Esophagus (tissue), 2 donors: ENCODE results near the gene GPR68. TPM values are rescaled to one million over a fixed set of nuclear protein-coding genes. Genes with fewer than 3 reads are reported as not detected.
"Not testable (repeated sequence)": the region's sequence is repeated elsewhere in the genome, so short reads cannot be mapped to it uniquely, and the experiment has no call there.

ENCODE experiments used
- H3K27ac ChIP-seq, 2 donors: one replicate each; pipeline ENCODE4 v1.5.1; 2013; ENCODE audit warnings: low read depth in 2 of 2, mild to moderate bottlenecking in 2 of 2, inconsistent platforms in 1 of 2, low read length in 1 of 2, moderate library complexity in 1 of 2
- H3K27me3 ChIP-seq, 2 donors: one replicate each; pipeline ENCODE4 v1.6.1; 2013; ENCODE audit warnings: low read length in 2 of 2, control low read depth in 1 of 2, mild to moderate bottlenecking in 1 of 2; ENCODE audit not compliant: insufficient read depth in 2 of 2, control insufficient read depth in 1 of 2
- H3K36me3 ChIP-seq, 2 donors: one replicate each; pipeline ENCODE4 v1.6.1; 2013; ENCODE audit warnings: low read length in 1 of 2; ENCODE audit not compliant: control insufficient read depth in 2 of 2, insufficient read depth in 2 of 2
- H3K4me1 ChIP-seq, 2 donors: one replicate each; pipeline ENCODE4 v1.6.1; 2013; ENCODE audit warnings: low read length in 1 of 2; ENCODE audit not compliant: control insufficient read depth in 2 of 2, insufficient read depth in 2 of 2
- H3K4me3 ChIP-seq, 2 donors: one replicate each; pipeline ENCODE4 v1.5.1; 2013; ENCODE audit warnings: low read length in 2 of 2, mild to moderate bottlenecking in 2 of 2, low read depth in 1 of 2, moderate library complexity in 1 of 2
- H3K9me3 ChIP-seq, 2 donors: one replicate each; pipeline ENCODE4 v1.6.1; 2013; ENCODE audit warnings: mild to moderate bottlenecking in 2 of 2, low read depth in 1 of 2, low read length in 1 of 2, moderate library complexity in 1 of 2; ENCODE audit not compliant: control insufficient read depth in 2 of 2, insufficient read depth in 1 of 2
- WGBS, 2 donors: extraction: QIAGEN DNeasy Blood & Tissue Kit; methylation state at CpG; one replicate each; pipeline ENCODE4 v1.1.7; 2013; 5-methylcytosine and 5-hydroxymethylcytosine counted together
- polyA plus RNA-seq, 2 donors: library from polyadenylated mRNA; stranded (reverse); fragments of 200-250 nt; gene quantifications; one replicate each; pipeline ENCODE4 v1.2.3, GENCODE V29; 2013
- donor health status: healthy with polysubstance abuse.
- donor health status: Bipolar disorder and iron deficiency.

The GPR68 gene
- polyA plus RNA-seq, 2 donors, result 0.71 to 4.8 TPM

DNA sequence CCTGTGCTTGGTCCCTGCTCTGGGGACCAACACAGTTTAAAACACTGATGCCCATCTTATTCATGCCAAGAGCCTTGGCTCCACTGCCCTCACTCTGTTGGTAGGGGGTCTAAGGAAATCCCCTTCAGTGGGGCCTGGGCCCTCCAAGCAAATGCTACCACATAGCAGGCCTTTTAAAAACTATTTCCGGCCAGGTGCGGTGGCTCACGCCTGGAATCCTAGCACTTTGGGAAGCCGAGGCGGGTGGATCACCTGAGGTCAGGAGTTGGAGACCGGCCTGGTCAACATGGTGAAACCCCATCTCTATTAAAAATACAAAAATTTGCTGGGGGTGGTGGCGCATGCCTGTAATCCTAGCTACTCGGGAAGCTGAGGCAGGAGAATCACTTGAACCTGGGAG, 1.1 kb upstream of the GPR68 start:
- peak overlapping the region; percentile 79 to 80 for H3K27ac ChIP-seq
- not testable (repeated sequence) for H3K4me3 ChIP-seq, H3K9me3 ChIP-seq, H3K4me1 ChIP-seq, H3K27me3 ChIP-seq, H3K36me3 ChIP-seq
- 89 to 97% methylated on average over 8 of the region's 8 CpGs for WGBS, 2 donors

DNA sequence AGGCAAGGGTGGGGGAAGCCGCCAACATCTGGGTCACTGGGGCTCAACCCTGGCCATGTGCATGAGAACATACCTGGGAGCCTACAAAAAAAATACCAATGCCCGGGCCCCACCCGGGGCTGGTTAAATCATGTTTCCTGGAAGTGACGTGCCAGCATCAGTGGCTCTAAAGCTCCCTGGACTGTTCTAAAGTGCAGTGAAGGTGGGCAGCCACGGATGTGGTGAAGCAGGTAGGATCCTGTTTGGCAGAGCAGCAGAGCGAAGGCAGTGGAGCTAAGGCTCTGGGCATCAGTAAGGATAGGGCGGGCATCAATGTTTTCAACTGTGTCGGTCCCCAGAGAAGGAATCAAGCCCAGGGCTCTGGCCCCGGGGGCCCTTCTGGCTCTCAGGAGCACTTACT, 525 bp upstream of the GPR68 start:
- H3K4me1 ChIP-seq, result peaks cover 2 to 7% of the 10 kb centered on the region in 2 donors
- 60 to 62% methylated on average over 9 of the region's 9 CpGs for WGBS, 2 donors
- H3K36me3 ChIP-seq, result no peaks in the 10 kb centered on the region
- H3K27me3 ChIP-seq, result no peaks in the 10 kb centered on the region
- H3K4me3 ChIP-seq, result no peak overlapping the region
- H3K27ac ChIP-seq, result peak overlapping the region; percentile 79 to 80
- H3K9me3 ChIP-seq, result no peaks in the 10 kb centered on the region

DNA sequence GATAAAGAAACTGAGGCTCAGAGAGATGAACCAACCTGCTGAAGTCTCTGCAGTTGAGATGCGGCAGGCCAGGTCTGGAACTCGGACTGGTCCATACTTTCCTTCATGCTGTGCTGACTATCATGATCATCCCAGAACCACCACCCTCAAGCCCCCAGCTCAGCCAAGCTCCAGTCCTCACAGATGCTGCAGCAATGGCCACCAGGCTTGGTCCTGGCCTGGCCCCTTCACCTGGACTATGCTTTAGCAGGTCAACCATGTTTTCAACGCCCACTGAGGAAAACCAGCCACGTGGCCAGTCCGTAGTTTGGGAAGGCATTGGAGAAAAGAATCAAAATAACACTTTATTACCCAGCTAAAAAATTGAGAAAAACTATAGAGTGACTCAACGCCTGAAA, 1.4 kb downstream of the GPR68 start:
- Histone ChIP-seq H3K4me3 (no peak overlapping the region), H3K27ac (peak overlapping the region; percentile 48 to 69), H3K27me3 (no peaks in the 10 kb centered on the region), H3K4me1 (peaks cover 2 to 7% of the 10 kb centered on the region in 2 donors), H3K9me3 (no peaks in the 10 kb centered on the region), H3K36me3 (no peaks in the 10 kb centered on the region)
- WGBS, 2 donors, result 62 to 65% methylated on average over 6 of the region's 6 CpGs

DNA sequence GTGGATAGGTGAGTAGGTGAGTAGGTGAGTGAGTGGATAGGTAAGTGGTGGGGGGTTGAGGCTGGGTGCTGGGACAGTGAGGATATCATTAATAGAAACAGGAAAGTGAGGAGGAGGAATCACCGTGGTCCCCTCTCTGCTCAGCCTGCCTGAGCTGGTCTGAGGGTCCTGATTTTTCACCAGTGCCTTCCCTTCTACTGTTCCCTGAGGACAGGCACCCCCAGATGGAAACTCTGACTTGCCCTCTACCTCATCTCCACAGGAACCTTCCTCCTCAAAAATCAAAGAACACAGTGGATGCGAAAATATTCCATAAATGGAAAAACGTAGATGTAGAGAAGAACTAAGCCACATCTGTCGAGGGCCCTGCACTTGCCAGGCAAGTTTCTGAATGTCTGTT, 1.9 kb downstream of the GPR68 start:
- Histone ChIP-seq H3K36me3 (no peaks in the 10 kb centered on the region), H3K4me3 (no peak overlapping the region), H3K27me3 (no peaks in the 10 kb centered on the region), H3K27ac (peak overlapping the region; percentile 17 to 48), H3K9me3 (no peaks in the 10 kb centered on the region), H3K4me1 (peaks cover 2 to 7% of the 10 kb centered on the region in 2 donors)
- WGBS, 2 donors, result 67 to 78% methylated on average over 4 of the region's 4 CpGs

DNA sequence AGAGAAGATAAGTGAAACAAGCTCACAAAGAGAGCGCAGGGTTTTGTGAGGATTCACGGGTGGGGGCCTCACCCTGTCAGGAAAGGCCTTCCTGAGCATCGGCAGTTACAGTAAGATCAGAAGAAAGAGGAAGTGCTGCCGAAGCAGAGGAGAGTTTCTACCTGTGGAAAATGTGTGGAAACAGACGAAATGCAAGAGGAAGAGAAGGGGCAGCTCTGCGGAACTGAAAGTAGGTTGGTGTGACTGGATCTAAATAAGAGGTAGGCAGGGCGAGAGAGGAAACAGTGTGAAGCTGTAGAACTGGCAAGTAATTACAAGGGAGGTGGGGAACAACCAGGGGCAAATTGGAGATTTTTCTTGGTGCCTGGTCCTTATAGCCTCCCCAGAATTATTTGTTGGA, 2.6 kb downstream of the GPR68 start:
- 61 to 66% methylated on average over 7 of the region's 7 CpGs for WGBS, 2 donors
- H3K4me3 ChIP-seq, result peak overlapping the region; percentile 2 to 17
- no peaks in the 10 kb centered on the region for H3K9me3 ChIP-seq
- H3K27ac ChIP-seq, result peak overlapping the region in 1 of 2 donors; percentile 19
- no peaks in the 10 kb centered on the region for H3K27me3 ChIP-seq
- H3K4me1 ChIP-seq, result peaks cover 2 to 7% of the 10 kb centered on the region in 2 donors
- no peaks in the 10 kb centered on the region for H3K36me3 ChIP-seq

DNA sequence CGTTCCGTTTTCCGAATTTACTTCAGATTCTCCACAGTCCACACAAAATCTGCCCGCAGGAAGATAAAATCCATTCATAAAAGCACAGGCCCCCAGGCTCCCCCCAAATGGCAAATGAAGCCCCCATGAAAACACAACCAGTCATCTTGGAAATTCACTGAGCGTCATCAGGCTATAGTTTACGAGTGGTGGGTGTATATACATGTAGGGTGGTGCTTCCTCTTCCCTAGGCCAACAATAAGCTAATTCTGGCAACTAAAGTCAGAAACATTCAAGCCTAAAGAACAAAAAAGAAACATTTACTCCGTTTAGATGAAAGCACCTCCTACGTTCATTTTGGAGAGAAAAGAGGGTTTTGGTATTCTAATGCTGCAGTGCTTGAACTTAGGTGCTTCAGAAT, 5.8 kb downstream of the GPR68 start:
- no peaks in the 10 kb centered on the region for H3K27me3 ChIP-seq
- H3K36me3 ChIP-seq, result peaks cover 0 to 4% of the 10 kb centered on the region in 2 donors
- H3K27ac ChIP-seq, result peak overlapping the region in 1 of 2 donors; percentile 18
- WGBS, 2 donors, result 64 to 71% methylated on average over 8 of the region's 8 CpGs
- no peaks in the 10 kb centered on the region for H3K4me1 ChIP-seq
- H3K9me3 ChIP-seq, result peaks cover 0 to 2% of the 10 kb centered on the region in 2 donors
- H3K4me3 ChIP-seq, result no peak overlapping the region

DNA sequence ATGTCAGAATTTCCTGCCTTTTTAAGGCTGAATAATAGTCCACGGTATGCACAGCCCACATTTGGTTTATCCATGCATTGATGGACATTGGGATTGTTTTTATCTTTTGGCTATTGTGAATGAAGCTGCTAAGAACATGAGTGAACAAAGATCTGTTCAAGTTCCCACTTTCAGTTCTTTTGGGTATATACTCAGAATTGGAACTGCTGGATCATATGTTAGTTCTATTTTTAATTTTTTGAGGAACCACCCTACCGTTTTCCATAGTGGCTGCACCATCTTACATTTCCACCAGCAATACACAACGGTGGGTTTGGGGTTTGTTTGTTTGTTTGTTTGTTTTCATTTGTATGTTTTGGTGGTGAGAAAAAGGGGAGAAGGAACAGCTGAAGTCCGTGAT, 6.4 kb downstream of the GPR68 start:
- Histone ChIP-seq H3K27ac (no peak overlapping the region), H3K36me3 (peaks cover 0 to 4% of the 10 kb centered on the region in 2 donors), H3K4me1 (peaks cover 0 to 2% of the 10 kb centered on the region in 2 donors), H3K9me3 (peaks cover 0 to 2% of the 10 kb centered on the region in 2 donors), H3K4me3 (no peak overlapping the region), H3K27me3 (no peaks in the 10 kb centered on the region)
- WGBS, 2 donors, result 78 to 80% methylated on average over 4 of the region's 4 CpGs

DNA sequence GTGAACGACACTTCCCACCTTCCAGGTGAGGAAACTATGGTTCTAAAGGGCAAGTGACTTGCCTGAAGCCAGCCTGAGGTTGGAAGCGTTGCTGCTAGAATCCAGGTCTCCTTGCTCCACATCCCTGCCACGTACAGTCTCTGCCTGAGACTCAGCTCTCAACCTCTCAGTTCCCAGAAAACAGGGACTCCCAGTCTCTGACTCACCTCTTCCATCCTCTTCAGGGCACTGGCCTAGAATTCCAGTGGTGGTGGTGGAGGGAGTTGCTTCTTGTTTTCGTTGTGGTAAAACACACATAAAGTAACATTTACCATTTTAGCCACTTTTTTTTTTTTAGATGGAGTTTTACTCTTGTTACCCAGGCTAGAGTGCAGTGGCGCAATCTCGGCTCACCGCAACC, 7.3 kb downstream of the GPR68 start:
- Histone ChIP-seq H3K27me3 (no peaks in the 10 kb centered on the region), H3K36me3 (peaks cover 0 to 4% of the 10 kb centered on the region in 2 donors), H3K27ac (no peak overlapping the region), H3K9me3 (peaks cover 0 to 2% of the 10 kb centered on the region in 2 donors), H3K4me3 (no peak overlapping the region), H3K4me1 (peaks cover 2% of the 10 kb centered on the region in 2 donors)
- WGBS, 2 donors, result 87 to 91% methylated on average over 7 of the region's 7 CpGs

DNA sequence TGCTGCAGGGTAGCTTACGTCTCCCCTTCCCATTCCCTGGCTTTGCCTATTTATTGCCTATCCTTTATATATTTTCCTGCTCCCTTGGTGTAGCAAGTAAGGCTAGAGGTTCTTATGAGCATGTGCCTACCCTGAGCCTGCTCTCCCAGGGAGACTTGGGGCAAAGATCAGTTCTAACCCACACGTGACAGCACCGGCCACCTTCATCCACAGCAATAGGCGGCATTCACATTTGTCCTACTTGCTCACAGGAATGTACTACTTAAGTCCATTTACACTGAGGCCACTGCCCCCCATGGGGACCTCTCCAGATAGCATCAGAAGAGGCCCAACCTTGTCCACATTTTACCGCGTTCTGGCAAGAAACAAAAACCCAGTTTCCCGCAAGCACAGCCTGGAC, 8.7 kb downstream of the GPR68 start:
- H3K4me3 ChIP-seq, result no peak overlapping the region
- H3K27me3 ChIP-seq, result no peaks in the 10 kb centered on the region
- WGBS, 2 donors, result 90 to 94% methylated on average over 7 of the region's 7 CpGs
- H3K27ac ChIP-seq, result no peak overlapping the region
- H3K4me1 ChIP-seq, result peaks cover 2% of the 10 kb centered on the region in 2 donors
- peaks cover 0 to 4% of the 10 kb centered on the region in 2 donors for H3K36me3 ChIP-seq
- peaks cover 0 to 2% of the 10 kb centered on the region in 2 donors for H3K9me3 ChIP-seq

DNA sequence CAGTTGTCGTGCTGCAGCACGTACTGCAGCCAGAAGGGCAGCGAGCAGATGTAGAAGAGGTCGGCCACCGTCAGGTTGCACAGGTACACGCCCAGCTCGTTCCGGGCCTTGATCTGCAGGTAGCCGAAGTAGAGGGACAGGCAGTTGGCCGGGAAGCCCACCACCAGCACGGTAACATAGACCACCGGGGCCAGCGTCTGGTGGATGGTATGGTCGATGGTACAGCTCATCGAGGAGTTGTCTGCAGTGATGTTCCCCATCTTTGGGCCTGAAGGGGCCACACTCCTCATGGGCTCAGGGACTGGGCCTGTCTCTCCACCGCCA, 9.8 kb downstream of the GPR68 start:
- Histone ChIP-seq H3K36me3 (peaks cover 0 to 4% of the 10 kb centered on the region in 2 donors), H3K4me1 (peaks cover 2% of the 10 kb centered on the region in 2 donors), H3K9me3 (peaks cover 0 to 2% of the 10 kb centered on the region in 2 donors), H3K27ac (no peak overlapping the region), H3K4me3 (no peak overlapping the region), H3K27me3 (no peaks in the 10 kb centered on the region)
- WGBS, 2 donors, result 95 to 97% methylated on average over 16 of the region's 16 CpGs
